ENCODE results near the gene ACSL5. TPM values are rescaled to one million over a fixed set of nuclear protein-coding genes. Genes with fewer than 3 reads are reported as not detected.

ACSL5 gene
- total and polyA plus RNA-seq, 2 donors (not counting 3 experiments of a cell fraction or from before 2014, with no cell fraction given) = 1.5 to 2.1 TPM

GRCh38 chr10:112388548-112388947 is 14.6 kb downstream of the ACSL5 start:
- H3K9ac ChIP-seq (replicated peaks; ENCODE audit: extremely low read depth, insufficient read depth, low read length) = no peak overlapping the region
- dilution Hi-C loops (cut with MboI; ENCODE audit: extremely low pct_ligation_motif_present, low sequenced_read_pairs) = no loop called here

DNA sequence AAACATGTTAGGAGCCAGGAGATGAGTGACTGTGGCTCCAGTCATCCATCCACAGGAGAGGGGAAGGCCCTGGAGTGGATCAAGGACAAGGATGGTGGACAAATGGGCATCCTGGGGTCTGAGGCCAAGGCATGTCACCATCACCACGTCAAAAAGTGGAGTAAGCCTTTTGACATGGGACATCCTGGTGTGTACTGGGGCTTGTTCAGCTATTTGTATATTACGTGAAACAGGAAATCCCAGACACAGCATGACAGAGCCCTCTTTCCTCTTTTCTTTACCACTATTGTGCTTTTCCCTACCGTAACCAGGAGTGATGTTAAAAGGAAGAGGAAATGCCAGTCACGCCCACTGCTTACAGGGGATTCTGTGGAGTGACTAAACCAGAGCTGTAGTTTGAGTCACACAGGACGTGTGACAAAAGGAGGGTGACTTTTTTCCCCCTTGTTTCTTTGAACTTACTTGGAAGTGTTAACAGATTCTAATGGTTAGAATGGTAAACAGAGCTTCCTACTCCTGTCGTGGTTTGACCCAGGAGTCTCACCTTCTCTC is 15.4 kb downstream of the ACSL5 start:
- no peaks in the 10 kb centered on the region for H3K9me1 ChIP-seq (replicated peaks; ENCODE audit: control insufficient read depth, extremely low read depth, insufficient read depth, low read length)
- no peaks in the 10 kb centered on the region for H3K79me2 ChIP-seq (ENCODE audit: control insufficient read depth, insufficient read depth, low read length)
- H3K4me1 ChIP-seq (ENCODE audit: control insufficient read depth, extremely low read depth, insufficient read depth, low read length) = peaks cover 19% of the 10 kb centered on the region
- H3K9me3 ChIP-seq (replicated peaks; ENCODE audit: control insufficient read depth, insufficient read depth, low read length) = no peaks in the 10 kb centered on the region
- H3K4me2 ChIP-seq (ENCODE audit: insufficient read depth, low read length) = peak overlapping the region; percentile 65
- no TSS peak for BruUV-seq (replicated peaks)
- peak overlapping the region; percentile 85 for H3K27ac ChIP-seq (ENCODE audit: insufficient read depth, low read depth, low read length)
- dilution Hi-C loops (cut with MboI; ENCODE audit: extremely low pct_ligation_motif_present, low sequenced_read_pairs) (no loop called here), intact Hi-C loops (cut with micrococcal nuclease) (loop anchor here (1.0 to 2.0 kb wide), 4 partner anchors 27 to 1471 kb away; partner anchors contain the start of genes BBIP1, SHOC2 and ZDHHC6)
- no peaks in the 10 kb centered on the region for H4K20me1 ChIP-seq (replicated peaks; ENCODE audit: control insufficient read depth, extremely low read depth, insufficient read depth, low read length)
- POLR2A ChIA-PET = interaction anchor here (0.5 kb wide), 1 partner anchor 1470 kb away, joined by 7 read pairs; the partner anchor contains the start of genes BBIP1 and SHOC2
- CTCF ChIA-PET = interaction anchor here (1.2 to 2.0 kb wide), 3 partner anchors 12 to 46 kb away, joined by 3 to 6 read pairs (median 3); no protein-coding TSS in a partner anchor
- H3K4me3 ChIP-seq (replicated peaks in 1 of 3; ENCODE audit: insufficient read depth in 1 of 3, low read depth in 1 of 3, low read length in 3 of 3) = no peak overlapping the region
- TF ChIP-seq GATA2 (IDR thresholded peaks at IDR 0.05; ENCODE audit: insufficient read depth, insufficient read length, low read depth, low read length) (peak; percentile 42), POLR2A (IDR thresholded peaks at IDR 0.05; ENCODE audit: low read depth, low read length) (no peak), MYC (IDR thresholded peaks at IDR 0.05; ENCODE audit: low read depth, low read length) (no peak), EZH2 (IDR thresholded peaks at IDR 0.05; ENCODE audit: borderline replicate concordance, low read depth, low read length, severe bottlenecking) (no peak), JUN (IDR thresholded peaks at IDR 0.05; ENCODE audit: borderline replicate concordance, insufficient read depth, insufficient read length, low read depth) (peak; percentile 84), POLR2AphosphoS5 (IDR thresholded peaks at IDR 0.05; ENCODE audit: insufficient read depth, low read depth, low read length) (peak; percentile 59), MAX (IDR thresholded peaks at IDR 0.05; ENCODE audit: insufficient read depth, insufficient read length) (no peak), FOS (IDR thresholded peaks at IDR 0.05; ENCODE audit: borderline replicate concordance, insufficient read depth, low read length) (peak; percentile 95)
- TF ChIP-seq, protein P1, sequence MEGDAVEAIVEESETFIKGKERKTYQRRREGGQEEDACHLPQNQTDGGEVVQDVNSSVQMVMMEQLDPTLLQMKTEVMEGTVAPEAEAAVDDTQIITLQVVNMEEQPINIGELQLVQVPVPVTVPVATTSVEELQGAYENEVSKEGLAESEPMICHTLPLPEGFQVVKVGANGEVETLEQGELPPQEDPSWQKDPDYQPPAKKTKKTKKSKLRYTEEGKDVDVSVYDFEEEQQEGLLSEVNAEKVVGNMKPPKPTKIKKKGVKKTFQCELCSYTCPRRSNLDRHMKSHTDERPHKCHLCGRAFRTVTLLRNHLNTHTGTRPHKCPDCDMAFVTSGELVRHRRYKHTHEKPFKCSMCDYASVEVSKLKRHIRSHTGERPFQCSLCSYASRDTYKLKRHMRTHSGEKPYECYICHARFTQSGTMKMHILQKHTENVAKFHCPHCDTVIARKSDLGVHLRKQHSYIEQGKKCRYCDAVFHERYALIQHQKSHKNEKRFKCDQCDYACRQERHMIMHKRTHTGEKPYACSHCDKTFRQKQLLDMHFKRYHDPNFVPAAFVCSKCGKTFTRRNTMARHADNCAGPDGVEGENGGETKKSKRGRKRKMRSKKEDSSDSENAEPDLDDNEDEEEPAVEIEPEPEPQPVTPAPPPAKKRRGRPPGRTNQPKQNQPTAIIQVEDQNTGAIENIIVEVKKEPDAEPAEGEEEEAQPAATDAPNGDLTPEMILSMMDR (IDR thresholded peaks at IDR 0.05; ENCODE audit: extremely low read depth in 1 of 2, insufficient read depth in 1 of 2, low read depth in 1 of 2, low read length in 2 of 2) = no peak
- DNase-seq (ENCODE audit: low read depth, low spot score) (peak; percentile 85), FAIRE-seq (peak; percentile 89)
- no peaks in the 10 kb centered on the region for H3K36me3 ChIP-seq (ENCODE audit: control insufficient read depth in 2 of 2, extremely low read depth in 1 of 2, insufficient read depth in 2 of 2, low read length in 2 of 2)
- peaks cover 3 to 4% of the 10 kb centered on the region in 2 experiments for H3K27me3 ChIP-seq (ENCODE audit: control insufficient read depth in 2 of 2, insufficient read depth in 2 of 2, low read length in 2 of 2)
- peak overlapping the region; percentile 28 for H2AFZ ChIP-seq (ENCODE audit: low read depth, low read length)
- peak overlapping the region; percentile 69 for H3K9ac ChIP-seq (replicated peaks; ENCODE audit: extremely low read depth, insufficient read depth, low read length)

More at GRCh38 chr10:112388548-112388947, 14.6 kb downstream of the ACSL5 start:
- intact Hi-C loops (cut with micrococcal nuclease) = loop anchor here (2.0 kb wide), 1 partner anchor 1470 kb away; the partner anchor contains the start of genes BBIP1 and SHOC2
- TF ChIP-seq MYC (IDR thresholded peaks at IDR 0.05; ENCODE audit: low read depth, low read length) = no peak
- TF ChIP-seq, protein P1 (IDR thresholded peaks at IDR 0.05; ENCODE audit: extremely low read depth in 1 of 2, insufficient read depth in 1 of 2, low read depth in 1 of 2, low read length in 2 of 2) = no peak
- Histone ChIP-seq H2AFZ (ENCODE audit: low read depth, low read length) (no peak overlapping the region), H3K27ac (ENCODE audit: insufficient read depth, low read depth, low read length) (peak overlapping the region; percentile 85), H3K4me1 (ENCODE audit: control insufficient read depth, extremely low read depth, insufficient read depth, low read length) (peaks cover 20% of the 10 kb centered on the region), H3K27me3 (ENCODE audit: control insufficient read depth in 2 of 2, insufficient read depth in 2 of 2, low read length in 2 of 2) (no peaks in the 10 kb centered on the region), H3K4me3 (replicated peaks in 1 of 3; ENCODE audit: insufficient read depth in 1 of 3, low read depth in 1 of 3, low read length in 3 of 3) (no peak overlapping the region), H3K4me2 (ENCODE audit: insufficient read depth, low read length) (no peak overlapping the region), H4K20me1 (replicated peaks; ENCODE audit: control insufficient read depth, extremely low read depth, insufficient read depth, low read length) (no peaks in the 10 kb centered on the region), H3K9me3 (replicated peaks; ENCODE audit: control insufficient read depth, insufficient read depth, low read length) (no peaks in the 10 kb centered on the region), H3K9me1 (replicated peaks; ENCODE audit: control insufficient read depth, extremely low read depth, insufficient read depth, low read length) (no peaks in the 10 kb centered on the region), H3K79me2 (ENCODE audit: control insufficient read depth, insufficient read depth, low read length) (no peaks in the 10 kb centered on the region), H3K36me3 (ENCODE audit: control insufficient read depth in 2 of 2, extremely low read depth in 1 of 2, insufficient read depth in 2 of 2, low read length in 2 of 2) (no peaks in the 10 kb centered on the region)
- ChIA-PET POLR2A (no interaction called here), CTCF (interaction anchor here (1.0 to 2.0 kb wide), 4 partner anchors 11 to 47 kb away, joined by 3 to 7 read pairs (median 4); no protein-coding TSS in a partner anchor)
- no TSS peak for BruUV-seq (replicated peaks)
- DNase-seq (ENCODE audit: low read depth, low spot score) = no peak
- no peak for FAIRE-seq

All from endothelial cell of umbilical vein (primary cell).